K562 (cell line): ENCODE data around the gene MRPS30. TPM values are rescaled to one million over a fixed set of nuclear protein-coding genes. Genes with fewer than 3 reads are reported as not detected.

ENCODE experiments used
- ATAC-seq: fragments of 200-7000 bp; cut with Tn5 transposase; 3 replicates; pipeline ENCODE4 v1.9.1; 2020; ENCODE audit warnings: moderate library complexity
- BruUV-seq: library from RNA; stranded (reverse); fragments of 400-500 nt; replicated peaks from 2 replicates; lab custom pipeline; 2021; lab: Mats Ljungman, UMichigan
- CTCF ChIA-PET: fragments of 300-600 bp; formaldehyde crosslinking; extraction: SDS; loops from one replicate; lab custom pipeline; 2021; ENCODE audit warnings: low intra/inter-chr PET ratio; lab: Yijun Ruan, JAX
- POLR2A ChIA-PET: fragments of 300-600, 350-650 bp; sonication (Branson Sonifier 250); formaldehyde crosslinking; extraction: SDS; loops from one replicate; lab custom pipeline; 2021; ENCODE audit warnings: antibody characterized with exemption, inconsistent platforms; lab: Yijun Ruan, JAX
- DNase-seq, 4 experiments: peaks; one replicate each; pipeline versions ENCODE4 v3.0.0 to v3.0.0-alpha.2; 2011 to 2018; ENCODE audit warnings: low spot score in 3 of 4, mixed read lengths in 3 of 4; ENCODE audit errors: extremely low read depth in 1 of 4
- FAIRE-seq: peaks from 2 replicates; lab custom pipeline; 2011; peaks lifted over from hg19 to GRCh38; lab: Jason Lieb, UNC
- H2AFZ ChIP-seq: 2 replicates; pipeline ENCODE4 v1.6.0; 2011; ENCODE audit warnings: low read depth, low read length, control low read depth, inconsistent platforms
- H3K27ac ChIP-seq: fragments of 200-600 bp; 3 replicates; pipeline ENCODE4 v1.8.0; 2011; ENCODE audit warnings: low read depth, mild to moderate bottlenecking, control low read depth, inconsistent platforms, low read length, moderate library complexity, mixed read lengths; ENCODE audit errors: extremely low read depth
- H3K27me3 ChIP-seq, 2 experiments: fragments of 300-600 bp in 1 of 2; 2 replicates in 1 of 2; 3 replicates in 1 of 2; pipeline versions ENCODE4 v1.6.0 to v1.8.0; 2011; ENCODE audit warnings: inconsistent platforms in 2 of 2, low read length in 2 of 2, mild to moderate bottlenecking in 1 of 2, mixed read lengths in 1 of 2, moderate library complexity in 1 of 2; ENCODE audit not compliant: control insufficient read depth in 2 of 2, insufficient read depth in 2 of 2
- H3K36me3 ChIP-seq: fragments of 300-600 bp; 3 replicates; pipeline ENCODE4 v1.8.0; 2011; ENCODE audit warnings: mild to moderate bottlenecking, low read length, inconsistent platforms; ENCODE audit not compliant: control insufficient read depth, insufficient read depth
- H3K4me1 ChIP-seq, 2 experiments: fragments of 200-600 bp in 1 of 2; replicated peaks in 1 of 2; 2 replicates in 1 of 2; 3 replicates in 1 of 2; pipeline versions ENCODE4 v1.5.1 to v1.8.0; 2011; ENCODE audit warnings: inconsistent platforms in 2 of 2, low read length in 2 of 2, mild to moderate bottlenecking in 1 of 2, mixed read lengths in 1 of 2, moderate library complexity in 1 of 2; ENCODE audit not compliant: control insufficient read depth in 2 of 2, insufficient read depth in 2 of 2
- H3K4me2 ChIP-seq: 2 replicates; pipeline ENCODE4 v1.6.1; 2011; ENCODE audit warnings: low read length, control low read depth, inconsistent platforms, mixed read lengths; ENCODE audit not compliant: insufficient read depth
- H3K4me3 ChIP-seq: fragments of 200-600 bp; sonication (generic), shearing (Covaris generic); 2 replicates; pipeline ENCODE4 v1.5.1; 2016; ENCODE audit warnings: control low read depth, inconsistent platforms
- H3K79me2 ChIP-seq: fragments of 200-600 bp; 3 replicates; pipeline ENCODE4 v1.8.0; 2011; ENCODE audit warnings: low read length, inconsistent platforms; ENCODE audit not compliant: control insufficient read depth, insufficient read depth
- H3K9ac ChIP-seq, 2 experiments: 2 replicates each; pipeline versions ENCODE4 v1.6.0 to v1.6.1; 2011; ENCODE audit warnings: low read depth in 2 of 2, low read length in 2 of 2, control low read depth in 1 of 2, inconsistent platforms in 1 of 2, mild to moderate bottlenecking in 1 of 2, mixed read lengths in 1 of 2; ENCODE audit not compliant: insufficient read depth in 1 of 2
- H3K9me1 ChIP-seq: one replicate; pipeline ENCODE4 v1.6.0; 2011; ENCODE audit warnings: inconsistent platforms, mild to moderate bottlenecking, low read length, moderate library complexity; ENCODE audit not compliant: control insufficient read depth, insufficient read depth
- H3K9me3 ChIP-seq: replicated peaks from 2 replicates; pipeline ENCODE4 v1.5.1; 2011; ENCODE audit warnings: low read depth, low read length, inconsistent platforms; ENCODE audit not compliant: control insufficient read depth, insufficient read depth
- H4K20me1 ChIP-seq: replicated peaks from 2 replicates; pipeline ENCODE4 v1.6.1; 2011; ENCODE audit warnings: low read length, inconsistent platforms, mixed read lengths; ENCODE audit not compliant: control insufficient read depth, insufficient read depth
- CBX1 ChIP-seq: sonication (generic); IDR thresholded peaks from 2 replicates; pipeline ENCODE4 v1.6.1; 2016; ENCODE audit warnings: antibody characterized with exemption, low read depth, mild to moderate bottlenecking
- CREBBP ChIP-seq: IDR thresholded peaks from one replicate; pipeline ENCODE4 v1.6.1; 2012; ENCODE audit warnings: low read depth, mild to moderate bottlenecking, control low read depth, inconsistent platforms, low read length
- ETS1 ChIP-seq: conservative IDR thresholded peaks from 2 replicates; pipeline ENCODE4 v1.6.1; 2011; ENCODE audit warnings: low read depth, mild to moderate bottlenecking, low read length; ENCODE audit not compliant: control insufficient read depth
- HMG20B ChIP-seq: fragments of 250-450 bp; sonication (Bioruptor Pico); IDR thresholded peaks from 2 replicates; pipeline ENCODE4 v1.5.0; 2021; ENCODE audit warnings: mild to moderate bottlenecking
- MTA1 ChIP-seq: fragments of 450-650 bp; IDR thresholded peaks from 2 replicates; pipeline ENCODE4 v1.6.1; 2017; ENCODE audit warnings: borderline replicate concordance
- TGIF2 ChIP-seq: sonication (generic); formaldehyde crosslinking; IDR thresholded peaks from 2 replicates; pipeline ENCODE4 v1.8.1; 2022; ENCODE audit warnings: mild to moderate bottlenecking, missing genetic modification reagents, moderate library complexity
- U2AF1 ChIP-seq: fragments of 200-400 bp; formaldehyde crosslinking; optimal IDR thresholded peaks from 2 replicates; pipeline ENCODE3; 2017; ENCODE audit warnings: mild to moderate bottlenecking, low read depth, low read length, moderate library complexity
- ZNF644 ChIP-seq: fragments of 200-800 bp; sonication (Bioruptor generic); IDR thresholded peaks from 2 replicates; pipeline ENCODE4 v1.6.1; 2016; ENCODE audit warnings: low read depth, missing genetic modification characterization, missing compliant biosample characterization
- WGBS: fragments of 100-300 bp; shearing (Covaris generic); methylation state at CpG from one replicate; pipeline ENCODE4 v1.1.6; 2016; ENCODE audit warnings: low coverage, mixed read lengths; ENCODE audit not compliant: insufficient coverage; ENCODE audit errors: missing lambda C conversion rate; 5-methylcytosine and 5-hydroxymethylcytosine counted together
- in situ Hi-C: fragments of 300-500 bp; cut with MboI; formaldehyde crosslinking; loops from 4 replicates; pipeline ENCODE4 v1.15.0; 2018; ENCODE audit warnings: inconsistent platforms, mixed read lengths
- intact Hi-C: fragments of 100-400 bp; cut with micrococcal nuclease; formaldehyde crosslinking; loops from 2 replicates; pipeline ENCODE4 v1.14.2; 2022
- polyA plus RNA-seq, 8 experiments: library from polyadenylated mRNA; depleted of rRNA in 4 of 8; stranded (reverse) in 5 of 8; unstranded in 3 of 8; fragments of >200 nt; fragmentation: Nextera tagmentation in 2 of 8; fragmentation: Illumina TruSeq in 1 of 8; extraction: Ambion mirVana in 2 of 8; extraction: Trizol in 1 of 8; gene quantifications; 2 replicates each; pipeline versions ENCODE4 v1.2.1 to v1.2.3, GENCODE V29; 2011 to 2014; ENCODE audit warnings: inconsistent platforms in 1 of 8, missing spikeins in 1 of 8
- total RNA-seq, 7 experiments: library from RNA; depleted of rRNA in 6 of 7; stranded (reverse); fragments of >200 nt in 6 of 7; fragmentation: Illumina TruSeq in 2 of 7; extraction: Trizol in 2 of 7; gene quantifications; 2 replicates each; pipeline versions ENCODE4 v1.2.1 to v1.2.3, GENCODE V29; 2011 to 2021; ENCODE audit warnings: low replicate concordance in 1 of 7

The MRPS30 gene
- total and polyA plus RNA-seq, 9 of the 15 experiments (the other 6 are each of a cell fraction or from before 2014, with no cell fraction given), result 24.3 to 145 (median 114) TPM

DNA sequence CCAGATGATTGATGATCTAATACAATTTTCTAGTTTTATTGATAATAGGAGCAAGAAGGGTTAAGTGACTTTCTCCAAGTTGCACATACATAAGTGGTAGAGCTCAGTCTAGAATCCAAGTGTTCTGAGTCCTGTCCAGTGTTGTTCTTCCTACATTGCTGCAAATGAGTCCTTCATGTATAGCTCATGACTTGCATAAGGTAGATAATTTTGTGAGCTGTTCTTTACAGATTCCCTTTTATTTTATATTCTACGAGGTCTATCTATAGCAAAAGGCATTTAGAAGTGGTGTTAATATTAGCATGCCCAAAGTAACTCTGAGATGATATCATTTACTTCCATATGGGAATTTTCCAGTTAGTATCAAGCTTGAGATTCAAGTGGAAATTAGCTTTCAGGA is 20.0 kb downstream of the MRPS30 start:
- no peak for DNase-seq
- Histone ChIP-seq H3K36me3 (peaks cover 25% of the 10 kb centered on the region), H3K4me1 (no peaks in the 10 kb centered on the region), H2AFZ (no peak overlapping the region), H3K9me3 (no peaks in the 10 kb centered on the region), H3K4me2 (no peak overlapping the region), H3K9me1 (no peaks in the 10 kb centered on the region), H3K9ac (no peak overlapping the region), H3K27ac (no peak overlapping the region), H3K4me3 (no peak overlapping the region), H3K79me2 (peaks cover 2% of the 10 kb centered on the region; the same call in 1 of the 3 replicates), H3K27me3 (no peaks in the 10 kb centered on the region), H4K20me1 (no peaks in the 10 kb centered on the region)
- WGBS, result 92% methylated on average over 1 of the region's 1 CpG
- ChIA-PET POLR2A (interaction anchor here (1.6 kb wide), 1 partner anchor 1198 kb away, joined by 3 read pairs; no protein-coding TSS in a partner anchor), CTCF (no interaction called here)
- intact Hi-C loops, result no loop called here
- no TSS peak for BruUV-seq
- ATAC-seq, result no peak
- no peak for FAIRE-seq
- TF ChIP-seq ETS1 (no peak), CBX1 (no peak), TGIF2 (no peak), MTA1 (no peak), ZNF644 (tag) (no peak), HMG20B (CRISPR knock-in tag) (no peak), CREBBP (no peak), U2AF1 (no peak)
- in situ Hi-C loops, result no loop called here
